ENCODE data around the gene FAM98A.

FAM98A gene

GRCh38 chr2:33599175-33599942 is at the start of gene FAM98A:
Gene FAM98A, minus strand, starts transcription at chr2:33599299. Its CDS starts 78 bp downstream, at chr2:33599221.
- Histone ChIP-seq H2AFZ (ENCODE audit: low read depth) (peak within 1 kb of the TSS; percentile 79), H3K27ac (peak within 1 kb of the TSS; percentile 69), H3K27me3 (ENCODE audit: insufficient read depth, low read depth) (no peaks in the 10 kb centered on the region), H3K4me3 (IDR thresholded peaks at IDR 0.05; ENCODE audit: insufficient read depth, low read depth, low read length) (peak within 1 kb of the TSS; percentile 69), H3K4me1 (ENCODE audit: low read depth, poor library complexity, severe bottlenecking) (peaks cover 31% of the 10 kb centered on the region), H4K20me1 (ENCODE audit: insufficient read depth) (peaks cover 7% of the 10 kb centered on the region; the same call in 1 of the 2 replicates), H3K36me3 (ENCODE audit: insufficient read depth) (peaks cover 7% of the 10 kb centered on the region; the same call in 1 of the 2 replicates), H3K4me2 (peak within 1 kb of the TSS; percentile 98), H3K79me2 (ENCODE audit: insufficient read depth, low read depth) (peaks cover 45% of the 10 kb centered on the region), H3K9ac (peak within 1 kb of the TSS; percentile 85)
- no peak for TF ChIP-seq CTCF (conservative IDR thresholded peaks at IDR 0.05; ENCODE audit: low read depth, low read length)

- Histone ChIP-seq H3K27me3 (ENCODE audit: insufficient read depth, low read depth) (no peaks in the 10 kb centered on the region), H4K20me1 (ENCODE audit: insufficient read depth) (no peaks in the 10 kb centered on the region), H3K9ac (no peak overlapping the region), H3K4me3 (IDR thresholded peaks at IDR 0.05; ENCODE audit: insufficient read depth, low read depth, low read length) (no peak overlapping the region), H3K4me1 (ENCODE audit: low read depth, poor library complexity, severe bottlenecking) (no peaks in the 10 kb centered on the region), H3K79me2 (ENCODE audit: insufficient read depth, low read depth) (no peaks in the 10 kb centered on the region), H3K4me2 (no peak overlapping the region), H2AFZ (ENCODE audit: low read depth) (no peak overlapping the region), H3K36me3 (ENCODE audit: insufficient read depth) (no peaks in the 10 kb centered on the region), H3K27ac (no peak overlapping the region)
- TF ChIP-seq CTCF (conservative IDR thresholded peaks at IDR 0.05; ENCODE audit: low read depth, low read length), result no peak
Observed at GRCh38 chr2:33645861-33646260, 46.8 kb upstream of the FAM98A start.

- Histone ChIP-seq H2AFZ (ENCODE audit: low read depth) (no peak overlapping the region), H3K4me1 (ENCODE audit: low read depth, poor library complexity, severe bottlenecking) (no peaks in the 10 kb centered on the region), H3K4me3 (IDR thresholded peaks at IDR 0.05; ENCODE audit: insufficient read depth, low read depth, low read length) (no peak overlapping the region), H3K9ac (no peak overlapping the region), H3K27ac (no peak overlapping the region), H3K4me2 (no peak overlapping the region), H3K79me2 (ENCODE audit: insufficient read depth, low read depth) (no peaks in the 10 kb centered on the region), H3K27me3 (ENCODE audit: insufficient read depth, low read depth) (no peaks in the 10 kb centered on the region), H4K20me1 (ENCODE audit: insufficient read depth) (no peaks in the 10 kb centered on the region), H3K36me3 (ENCODE audit: insufficient read depth) (no peaks in the 10 kb centered on the region)
- no peak for TF ChIP-seq CTCF (conservative IDR thresholded peaks at IDR 0.05; ENCODE audit: low read depth, low read length)
Observed at GRCh38 chr2:33644215-33644614, 45.1 kb upstream of the FAM98A start.

- Histone ChIP-seq H2AFZ (ENCODE audit: low read depth) (no peak overlapping the region), H3K4me3 (IDR thresholded peaks at IDR 0.05; ENCODE audit: insufficient read depth, low read depth, low read length) (no peak overlapping the region), H3K27me3 (ENCODE audit: insufficient read depth, low read depth) (no peaks in the 10 kb centered on the region), H3K4me1 (ENCODE audit: low read depth, poor library complexity, severe bottlenecking) (no peaks in the 10 kb centered on the region), H3K4me2 (no peak overlapping the region), H3K27ac (no peak overlapping the region), H3K79me2 (ENCODE audit: insufficient read depth, low read depth) (no peaks in the 10 kb centered on the region), H4K20me1 (ENCODE audit: insufficient read depth) (no peaks in the 10 kb centered on the region), H3K9ac (no peak overlapping the region), H3K36me3 (ENCODE audit: insufficient read depth) (no peaks in the 10 kb centered on the region)
- TF ChIP-seq CTCF (conservative IDR thresholded peaks at IDR 0.05; ENCODE audit: low read depth, low read length), result no peak
Observed at GRCh38 chr2:33636001-33636400, 36.9 kb upstream of the FAM98A start.
